ENCODE measurements around the gene VPS37B. TPM values are rescaled to one million over a fixed set of nuclear protein-coding genes. Genes with fewer than 3 reads are reported as not detected.

Gene VPS37B
- total RNA-seq, 1 experiment from 2014 or later: 12.3 TPM

DNA sequence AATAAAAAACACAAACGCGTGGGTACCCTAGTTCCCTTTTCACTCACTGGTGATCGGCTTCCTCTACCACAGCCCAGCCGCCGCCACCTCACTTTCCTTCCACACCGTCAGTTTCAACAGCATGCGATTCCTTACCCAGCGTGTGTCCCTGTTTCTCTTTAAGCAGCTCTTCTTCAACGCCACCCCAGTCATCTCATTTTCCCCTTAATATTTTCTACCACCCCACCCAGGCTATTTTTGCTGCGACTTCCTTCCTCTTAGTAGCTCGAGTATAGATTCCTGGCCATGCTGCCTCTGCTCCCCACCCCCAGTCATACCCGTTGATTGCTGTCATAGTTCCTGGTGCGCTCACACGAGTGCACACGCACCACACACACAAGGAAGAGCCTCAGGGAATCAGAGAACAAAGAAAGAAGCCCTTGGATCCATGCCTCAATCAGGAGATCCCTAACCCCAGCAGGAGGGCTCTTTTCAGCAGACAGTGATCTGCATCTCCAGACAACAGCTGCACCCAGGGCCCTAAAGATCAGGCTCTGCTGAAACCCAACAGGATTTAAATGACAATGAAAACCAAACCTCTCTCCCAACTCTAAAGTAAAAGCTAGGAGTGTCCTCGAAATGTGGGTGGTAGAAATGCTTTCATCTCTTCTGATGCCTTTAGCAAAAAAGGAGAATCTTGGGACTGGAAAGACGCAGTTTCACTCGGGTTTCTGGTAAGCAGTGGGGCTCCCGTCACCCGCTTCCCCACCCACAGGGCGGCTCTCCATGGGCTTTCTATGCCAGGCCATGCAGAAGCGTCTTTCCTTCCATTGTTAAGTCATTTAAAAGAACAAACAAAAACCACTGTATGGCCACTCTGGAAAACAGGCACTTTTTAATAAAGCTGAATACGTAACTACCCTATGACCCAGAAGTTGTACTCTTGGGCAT lies 23.8 kb downstream of the VPS37B start:
- Histone ChIP-seq H4K20me1 (ENCODE audit: control insufficient read depth, insufficient read depth, insufficient read length) (peaks cover 2% of the 10 kb centered on the region), H4K91ac (ENCODE audit: insufficient read length, low read depth, low read length) (no peak overlapping the region), H4K8ac (replicated peaks; ENCODE audit: insufficient read length, low read depth, low read length) (no peak overlapping the region), H3K4me1 (ENCODE audit: insufficient read depth, low read length) (no peaks in the 10 kb centered on the region), H2BK20ac (ENCODE audit: low read depth, low read length, poor library complexity, severe bottlenecking) (no peak overlapping the region), H2AK5ac (ENCODE audit: insufficient read length, low read length) (no peak overlapping the region), H3K79me1 (ENCODE audit: insufficient read depth, low read depth, low read length, poor library complexity, severe bottlenecking) (no peaks in the 10 kb centered on the region), H2AFZ (ENCODE audit: low read length) (no peak overlapping the region), H2BK5ac (ENCODE audit: insufficient read length, low read length) (no peak overlapping the region), H2BK120ac (ENCODE audit: low read depth, low read length, poor library complexity, severe bottlenecking) (no peak overlapping the region), H3K4me2 (ENCODE audit: insufficient read depth, insufficient read length, low read length) (no peak overlapping the region), H3K4ac (ENCODE audit: low read depth, low read length) (no peak overlapping the region), H3K79me2 (ENCODE audit: insufficient read depth, low read length) (no peaks in the 10 kb centered on the region), H3K27ac (ENCODE audit: insufficient read length, low read depth, low read length) (no peak overlapping the region), H2BK12ac (ENCODE audit: insufficient read length, low read depth, low read length) (no peak overlapping the region), H3K27me3 (ENCODE audit: insufficient read depth, low read length) (peaks cover 75% of the 10 kb centered on the region), H3K23me2 (ENCODE audit: insufficient read length, low read depth, low read length, poor library complexity, severe bottlenecking) (no peaks in the 10 kb centered on the region), H3K56ac (ENCODE audit: insufficient read length, low read depth, low read length) (no peak overlapping the region), H3K9ac (ENCODE audit: extremely low read depth, insufficient read length, low read length) (no peak overlapping the region), H3K9me3 (ENCODE audit: control insufficient read depth, low read depth, low read length) (no peaks in the 10 kb centered on the region), H3T11ph (ENCODE audit: low read length) (no peak overlapping the region), H3K23ac (ENCODE audit: insufficient read length, low read depth, low read length) (no peak overlapping the region), H3K14ac (ENCODE audit: insufficient read depth, low read length) (no peak overlapping the region), H3K18ac (ENCODE audit: insufficient read length, low read depth, low read length) (no peak overlapping the region), H4K5ac (ENCODE audit: insufficient read length, low read depth, low read length) (no peak overlapping the region), H2BK15ac (ENCODE audit: low read depth, low read length) (no peak overlapping the region)
- no peak for TF ChIP-seq CTCF (conservative IDR thresholded peaks at IDR 0.05)
- H3K27me3 Mint-ChIP-seq (ENCODE audit: low read depth): peaks cover 100% of the 10 kb centered on the region
- H3K36me3 Mint-ChIP-seq (ENCODE audit: insufficient read depth in 1 of 3, low read depth in 3 of 3): peaks cover 23 to 28% (median 27%) of the 10 kb centered on the region in 3 experiments
- H3K4me3 Mint-ChIP-seq: peak overlapping the region in 1 of 2 experiments; percentile 55; a peak in 3 of 5 replicates
- H3K9me3 Mint-ChIP-seq: no peaks in the 10 kb centered on the region; a peak in 1 of 5 replicates
- H3K4me1 Mint-ChIP-seq: peaks cover 30 to 43% of the 10 kb centered on the region in 2 experiments
- DNase-seq: peak; percentile 100
- no CpG with 5 or more reads among the region's 23 CpGs for WGBS (ENCODE audit: extremely low coverage, insufficient read length, low lambda C conversion rate)
- peak overlapping the region in 2 of 3 experiments; percentile 21 to 75; a peak in 1 of 7 replicates for H3K27ac Mint-ChIP-seq
